Measurements from ENCODE around the gene BARX2.

Gene BARX2

DNA sequence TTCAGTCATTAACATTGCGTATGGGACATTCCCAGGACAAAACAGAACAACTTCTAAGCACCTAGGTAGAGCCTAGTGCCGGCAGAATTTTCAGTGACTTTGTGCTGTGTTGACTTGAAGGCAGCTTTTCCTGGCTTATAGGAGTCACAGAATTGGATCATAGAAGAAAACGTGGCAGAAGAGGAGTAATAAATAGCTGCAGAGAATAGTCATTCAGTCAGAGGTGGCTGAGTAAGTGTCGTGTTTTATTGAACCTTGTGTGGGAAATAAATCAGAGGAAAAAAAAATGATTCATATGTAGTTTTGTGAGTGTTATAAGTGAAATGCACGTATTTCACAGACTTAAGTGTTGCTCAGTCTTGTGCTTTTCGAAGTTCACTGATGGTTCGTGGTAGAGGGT is 2.1 kb downstream of the BARX2 start:
- no peaks in the 10 kb centered on the region for H3K4me1 ChIP-seq (ENCODE audit: insufficient read depth, low read length, severe bottlenecking)
- no peak overlapping the region for H2AFZ ChIP-seq (ENCODE audit: low read length)
- no peak overlapping the region for H3K4me2 ChIP-seq (ENCODE audit: low read length)

DNA sequence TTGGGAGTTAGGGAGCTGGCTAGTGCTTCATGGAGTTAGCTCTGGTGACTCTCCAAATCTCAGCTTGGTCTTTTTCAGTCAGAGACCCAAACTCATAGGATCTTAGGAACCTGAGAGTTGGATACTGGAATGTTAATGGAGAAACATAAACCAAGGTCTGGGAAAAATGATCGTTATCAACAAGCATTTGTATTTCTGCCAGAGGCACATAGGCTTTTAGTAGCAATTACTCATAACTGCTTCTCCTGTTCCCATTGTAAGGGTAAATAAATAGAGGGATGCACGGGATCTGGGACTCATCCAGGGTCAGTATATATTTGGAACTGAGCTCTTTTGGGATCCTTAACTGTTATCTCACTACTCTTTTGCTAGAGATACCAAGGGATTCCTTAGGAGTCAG is 4.8 kb downstream of the BARX2 start:
- Histone ChIP-seq H3K27ac (ENCODE audit: low read depth, low read length, poor library complexity, severe bottlenecking) (no peak overlapping the region), H3K9me3 (ENCODE audit: low read length) (no peaks in the 10 kb centered on the region), H3K9ac (ENCODE audit: low read length) (no peak overlapping the region), H3K79me2 (ENCODE audit: insufficient read depth, low read length) (no peaks in the 10 kb centered on the region), H2AFZ (ENCODE audit: low read length) (no peak overlapping the region), H3K4me3 (ENCODE audit: low read depth, low read length, poor library complexity, severe bottlenecking) (no peak overlapping the region), H3F3A (ENCODE audit: insufficient read depth, low read length) (no peaks in the 10 kb centered on the region), H4K20me1 (ENCODE audit: insufficient read depth, low read length) (no peaks in the 10 kb centered on the region), H3K36me3 (ENCODE audit: insufficient read depth, low read length) (no peaks in the 10 kb centered on the region), H3K27me3 (ENCODE audit: insufficient read depth, low read length) (no peaks in the 10 kb centered on the region), H3K4me2 (ENCODE audit: low read length) (no peak overlapping the region), H3K9me2 (ENCODE audit: low read depth, low read length) (no peaks in the 10 kb centered on the region), H3K4me1 (ENCODE audit: insufficient read depth, low read length, severe bottlenecking) (no peaks in the 10 kb centered on the region)
- TF ChIP-seq EZH2 (IDR thresholded peaks at IDR 0.05; ENCODE audit: borderline replicate concordance, low read length): no peak
- TF ChIP-seq, protein P1, sequence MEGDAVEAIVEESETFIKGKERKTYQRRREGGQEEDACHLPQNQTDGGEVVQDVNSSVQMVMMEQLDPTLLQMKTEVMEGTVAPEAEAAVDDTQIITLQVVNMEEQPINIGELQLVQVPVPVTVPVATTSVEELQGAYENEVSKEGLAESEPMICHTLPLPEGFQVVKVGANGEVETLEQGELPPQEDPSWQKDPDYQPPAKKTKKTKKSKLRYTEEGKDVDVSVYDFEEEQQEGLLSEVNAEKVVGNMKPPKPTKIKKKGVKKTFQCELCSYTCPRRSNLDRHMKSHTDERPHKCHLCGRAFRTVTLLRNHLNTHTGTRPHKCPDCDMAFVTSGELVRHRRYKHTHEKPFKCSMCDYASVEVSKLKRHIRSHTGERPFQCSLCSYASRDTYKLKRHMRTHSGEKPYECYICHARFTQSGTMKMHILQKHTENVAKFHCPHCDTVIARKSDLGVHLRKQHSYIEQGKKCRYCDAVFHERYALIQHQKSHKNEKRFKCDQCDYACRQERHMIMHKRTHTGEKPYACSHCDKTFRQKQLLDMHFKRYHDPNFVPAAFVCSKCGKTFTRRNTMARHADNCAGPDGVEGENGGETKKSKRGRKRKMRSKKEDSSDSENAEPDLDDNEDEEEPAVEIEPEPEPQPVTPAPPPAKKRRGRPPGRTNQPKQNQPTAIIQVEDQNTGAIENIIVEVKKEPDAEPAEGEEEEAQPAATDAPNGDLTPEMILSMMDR (IDR thresholded peaks at IDR 0.05; ENCODE audit: low read length): no peak

More for the DNA sequence above, 2.1 kb downstream of the BARX2 start:
- Histone ChIP-seq H3K27me3 (ENCODE audit: insufficient read depth, low read length) (no peaks in the 10 kb centered on the region), H3K9ac (ENCODE audit: low read length) (no peak overlapping the region), H3K4me3 (ENCODE audit: low read depth, low read length, poor library complexity, severe bottlenecking) (no peak overlapping the region), H3K27ac (ENCODE audit: low read depth, low read length, poor library complexity, severe bottlenecking) (no peak overlapping the region), H3K36me3 (ENCODE audit: insufficient read depth, low read length) (no peaks in the 10 kb centered on the region), H3K9me3 (ENCODE audit: low read length) (no peaks in the 10 kb centered on the region), H3K79me2 (ENCODE audit: insufficient read depth, low read length) (no peaks in the 10 kb centered on the region), H3K9me2 (ENCODE audit: low read depth, low read length) (no peaks in the 10 kb centered on the region), H3F3A (ENCODE audit: insufficient read depth, low read length) (no peaks in the 10 kb centered on the region), H4K20me1 (ENCODE audit: insufficient read depth, low read length) (no peaks in the 10 kb centered on the region)
- no peak for TF ChIP-seq EZH2 (IDR thresholded peaks at IDR 0.05; ENCODE audit: borderline replicate concordance, low read length)
- TF ChIP-seq, protein P1 (IDR thresholded peaks at IDR 0.05; ENCODE audit: low read length): no peak

DNA sequence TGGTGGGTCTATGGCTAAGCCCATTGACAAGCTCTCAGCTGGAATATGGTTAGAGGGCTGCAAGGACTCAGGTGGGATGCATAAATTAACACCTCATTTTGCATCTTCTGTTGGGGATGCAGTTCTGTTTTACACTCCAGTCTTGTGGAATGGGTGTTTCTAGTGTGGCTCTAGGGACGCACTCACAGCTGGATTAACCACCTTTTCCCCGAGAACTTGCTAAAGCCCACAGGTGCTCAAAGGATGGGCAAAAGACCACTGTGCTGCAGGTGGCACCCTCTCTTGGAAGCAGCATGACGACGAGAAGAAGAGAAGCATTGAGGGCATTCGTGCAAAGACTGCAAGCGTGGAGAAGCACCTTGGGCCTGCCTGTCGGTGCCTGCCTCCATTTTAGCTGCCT is 6.9 kb downstream of the BARX2 start:
- no peaks in the 10 kb centered on the region for H3K4me1 ChIP-seq (ENCODE audit: insufficient read depth, low read length, severe bottlenecking)

More for the DNA sequence above, 6.9 kb downstream of the BARX2 start:
- Histone ChIP-seq H3K4me2 (ENCODE audit: low read length) (no peak overlapping the region), H3K9me2 (ENCODE audit: low read depth, low read length) (no peaks in the 10 kb centered on the region), H3K27me3 (ENCODE audit: insufficient read depth, low read length) (no peaks in the 10 kb centered on the region), H2AFZ (ENCODE audit: low read length) (no peak overlapping the region), H3K9ac (ENCODE audit: low read length) (no peak overlapping the region), H4K20me1 (ENCODE audit: insufficient read depth, low read length) (no peaks in the 10 kb centered on the region), H3K27ac (ENCODE audit: low read depth, low read length, poor library complexity, severe bottlenecking) (no peak overlapping the region), H3K9me3 (ENCODE audit: low read length) (no peaks in the 10 kb centered on the region), H3K36me3 (ENCODE audit: insufficient read depth, low read length) (no peaks in the 10 kb centered on the region), H3F3A (ENCODE audit: insufficient read depth, low read length) (no peaks in the 10 kb centered on the region), H3K4me3 (ENCODE audit: low read depth, low read length, poor library complexity, severe bottlenecking) (no peak overlapping the region), H3K79me2 (ENCODE audit: insufficient read depth, low read length) (no peaks in the 10 kb centered on the region)
- no peak for TF ChIP-seq EZH2 (IDR thresholded peaks at IDR 0.05; ENCODE audit: borderline replicate concordance, low read length)
- TF ChIP-seq, protein P1 (IDR thresholded peaks at IDR 0.05; ENCODE audit: low read length): no peak
